HG03460 (cell line): ENCODE data around the gene MSH3.
"Not testable (repeated sequence)": the region's sequence is repeated elsewhere in the genome, so short reads cannot be mapped to it uniquely, and the experiment has no call there.

Experiments used
- ATAC-seq: cut with Tn5 transposase; IDR thresholded peaks from one replicate; pipeline ENCODE4 v1.9.1; 2021; ENCODE audit not compliant: unreplicated experiment

MSH3 gene

GRCh38 chr5:80784451-80784850 lies 130.0 kb downstream of the MSH3 start:
- ATAC-seq, result no peak

- ATAC-seq, result not testable (repeated sequence)
Observed at GRCh38 chr5:80789319-80790016, 135.0 kb downstream of the MSH3 start.

DNA sequence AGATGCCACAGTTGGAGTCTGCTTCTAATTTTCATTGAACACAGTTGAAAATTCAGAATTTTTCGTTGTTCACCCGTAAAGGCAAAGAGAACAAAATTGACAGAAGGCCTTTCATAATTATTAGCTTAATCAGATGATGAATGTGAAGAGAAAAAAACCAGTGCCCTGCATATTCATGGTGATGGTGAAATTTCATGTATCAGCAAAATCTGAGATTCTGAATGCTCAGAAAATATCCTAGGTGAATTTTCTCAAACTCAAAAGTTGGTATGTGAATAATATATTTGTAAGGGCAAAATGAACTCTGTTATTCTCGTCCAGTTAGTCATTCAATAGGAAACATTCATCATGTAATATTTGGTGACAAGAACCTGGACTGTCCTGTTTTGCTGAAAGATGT lies 136.2 kb downstream of the MSH3 start:
- ATAC-seq, result no peak

GRCh38 chr5:80793354-80793753 lies 138.9 kb downstream of the MSH3 start:
- no peak for ATAC-seq

- no peak for ATAC-seq
Observed at GRCh38 chr5:80796846-80797245, 142.4 kb downstream of the MSH3 start.

DNA sequence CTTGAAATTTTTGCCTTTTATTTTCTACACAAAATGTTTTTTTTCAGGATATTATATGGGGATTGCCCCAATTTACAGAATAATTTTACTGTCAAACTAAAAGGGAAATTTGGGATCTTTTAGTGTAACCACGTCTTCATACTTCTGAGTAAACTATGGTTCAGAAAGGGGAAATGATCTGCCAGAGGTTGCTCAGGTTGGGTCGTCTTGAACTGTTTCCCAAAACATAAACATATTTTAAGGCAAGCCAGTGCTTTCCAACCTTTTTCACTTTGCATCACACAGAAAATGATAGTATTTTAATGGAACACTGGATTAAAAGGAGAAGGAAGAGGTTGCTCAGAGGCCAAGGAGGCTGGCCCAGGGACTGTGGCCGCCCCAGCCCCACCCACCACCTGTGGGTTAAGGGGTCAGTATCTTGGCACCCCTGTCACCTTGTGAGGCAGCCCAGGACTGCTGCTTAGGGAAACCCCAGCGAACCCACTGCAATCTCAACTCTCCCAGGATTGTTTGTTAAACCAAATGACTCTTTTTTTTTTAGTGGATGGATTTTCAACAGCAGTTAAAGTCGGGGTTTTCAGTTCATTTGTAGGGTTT lies 143.1 kb downstream of the MSH3 start:
- no peak for ATAC-seq

DNA sequence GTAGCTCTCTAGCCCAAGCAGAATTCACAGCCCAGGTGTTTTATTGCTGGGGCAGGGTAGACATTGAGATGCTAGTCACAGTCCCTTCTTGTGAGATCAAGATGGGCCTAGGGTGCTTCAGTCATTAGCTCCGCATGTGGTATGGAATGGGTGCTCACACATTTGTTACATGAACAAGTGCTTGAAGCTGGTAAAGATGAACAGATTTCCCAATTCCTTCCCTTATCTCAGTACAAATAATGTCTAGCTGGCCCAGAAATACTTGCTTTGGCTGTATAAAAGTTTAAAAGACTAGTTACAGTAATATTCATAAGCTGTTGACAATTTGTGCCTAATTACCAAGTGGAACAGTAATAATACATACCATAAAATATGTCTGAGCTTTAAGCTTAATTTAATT lies 143.7 kb downstream of the MSH3 start:
- no peak for ATAC-seq

DNA sequence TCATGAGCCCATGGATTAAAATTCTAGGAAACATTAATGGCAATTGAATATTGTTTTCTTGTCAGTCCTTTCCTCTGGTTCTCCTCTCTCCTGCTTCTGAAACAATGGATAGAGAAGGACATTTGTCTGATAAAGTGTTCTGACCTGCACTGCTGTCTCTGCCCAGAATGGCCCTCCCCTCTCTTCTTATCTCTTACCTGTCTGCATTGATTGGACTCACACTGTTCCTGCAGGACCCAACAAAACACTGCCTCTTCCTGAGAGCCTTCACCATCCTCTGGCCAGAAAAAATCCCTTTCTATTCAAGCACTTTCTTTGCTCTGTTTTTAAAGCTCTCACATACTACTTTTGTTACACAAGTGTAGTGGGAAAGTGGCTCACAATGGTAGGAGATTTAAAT lies 144.2 kb downstream of the MSH3 start:
- ATAC-seq, result no peak

- no peak for ATAC-seq
Observed at GRCh38 chr5:80799041-80799440, 144.6 kb downstream of the MSH3 start.

GRCh38 chr5:80799573-80799972 lies 145.1 kb downstream of the MSH3 start:
- no peak for ATAC-seq

DNA sequence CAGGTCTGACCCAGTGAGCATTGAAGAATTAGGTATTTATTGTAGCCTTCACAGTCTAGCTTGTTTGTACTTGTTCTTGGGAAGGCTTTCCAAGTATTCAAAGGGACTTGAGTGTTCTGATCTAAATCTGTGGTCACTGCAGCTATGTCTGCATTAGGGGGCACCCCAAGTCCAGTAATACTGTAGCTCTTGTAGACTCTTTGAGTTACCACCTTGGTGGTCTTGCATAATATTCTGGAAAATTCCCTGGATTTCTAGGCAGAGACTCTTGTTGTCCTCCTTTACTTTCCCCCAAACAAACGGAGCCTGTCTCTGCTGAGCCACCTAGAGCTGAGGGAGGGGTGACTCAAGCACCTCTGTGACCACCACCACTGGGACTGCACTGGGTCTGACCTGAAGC lies 149.9 kb downstream of the MSH3 start:
- ATAC-seq, result no peak

GRCh38 chr5:80805038-80805437 lies 150.6 kb downstream of the MSH3 start:
- ATAC-seq, result no peak

DNA sequence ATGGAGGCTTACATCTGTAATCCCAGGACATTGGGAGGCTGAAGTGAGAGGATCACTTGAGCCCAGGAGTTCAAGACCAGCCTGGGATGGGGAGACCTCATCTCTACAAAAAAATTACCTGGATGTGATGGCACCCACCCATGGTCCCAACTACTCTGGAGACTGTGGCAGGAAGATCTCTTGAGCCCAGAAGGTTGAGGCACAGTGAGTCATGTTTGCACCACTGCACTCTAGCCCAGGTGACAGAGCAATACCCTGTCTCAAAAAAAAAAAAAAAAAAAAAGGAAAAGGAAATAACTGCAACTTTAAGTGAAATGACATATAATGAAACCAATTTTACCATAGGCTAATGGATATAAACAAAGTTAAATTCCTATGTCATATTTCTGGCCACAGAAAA lies 152.5 kb downstream of the MSH3 start:
- ATAC-seq, result no peak

DNA sequence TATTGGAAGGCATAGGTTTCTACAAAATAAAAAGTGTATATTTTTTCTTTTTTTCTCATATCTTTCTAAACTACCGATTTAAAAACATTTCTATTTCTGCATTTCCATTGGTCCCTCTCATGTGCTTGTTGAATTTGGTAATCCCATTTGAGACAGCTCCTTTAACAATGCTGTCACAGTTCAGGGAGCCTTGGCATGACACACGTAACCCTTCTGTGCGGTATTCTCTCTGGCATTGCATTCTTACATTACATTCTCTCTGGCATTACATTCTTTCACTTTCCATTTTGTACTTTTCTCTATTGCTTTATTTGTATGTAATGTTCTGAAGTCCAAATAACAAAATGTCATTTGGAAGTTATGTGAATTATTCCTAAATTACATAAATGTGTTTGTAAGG lies 155.0 kb downstream of the MSH3 start:
- ATAC-seq, result no peak

GRCh38 chr5:80810425-80810824 lies 156.0 kb downstream of the MSH3 start:
- ATAC-seq, result no peak

DNA sequence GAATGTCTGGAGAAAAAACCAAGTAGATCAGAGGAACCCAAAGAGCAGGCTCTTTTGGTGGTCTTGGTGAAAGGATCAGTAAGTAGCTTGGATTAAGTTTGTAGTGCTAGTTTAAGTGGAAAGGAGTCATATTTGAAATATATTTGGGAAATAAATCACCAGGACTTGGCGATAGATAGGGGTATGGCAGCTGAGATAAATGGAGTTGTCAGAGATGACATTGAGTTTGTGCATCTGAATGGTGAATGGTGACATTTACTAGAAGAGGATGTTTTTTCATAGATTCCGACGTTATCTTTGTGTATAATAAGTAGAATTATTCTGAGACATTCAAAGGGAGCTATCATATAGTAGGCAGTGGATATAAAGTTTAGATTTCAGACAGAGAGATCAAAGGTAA lies 162.1 kb downstream of the MSH3 start:
- ATAC-seq, result no peak

DNA sequence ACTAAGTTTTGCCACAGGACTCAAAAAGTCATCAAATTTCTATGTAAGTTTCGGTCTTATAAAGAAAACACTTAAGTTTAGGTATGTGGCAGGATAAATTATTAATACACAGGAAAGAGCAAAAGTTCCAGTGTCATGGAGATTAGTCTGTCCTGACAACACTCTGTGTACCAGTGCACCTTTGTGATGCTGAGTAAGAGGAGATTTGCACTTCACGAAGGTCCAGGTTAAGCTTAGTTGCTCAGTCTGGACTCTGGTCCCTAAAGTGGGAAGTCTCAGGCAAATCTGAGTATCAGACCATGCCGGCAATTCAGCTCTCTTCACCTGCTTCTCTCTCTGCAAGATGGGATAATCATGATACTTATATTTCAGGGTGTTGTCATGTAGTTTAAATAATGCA lies 166.2 kb downstream of the MSH3 start:
- no peak for ATAC-seq

DNA sequence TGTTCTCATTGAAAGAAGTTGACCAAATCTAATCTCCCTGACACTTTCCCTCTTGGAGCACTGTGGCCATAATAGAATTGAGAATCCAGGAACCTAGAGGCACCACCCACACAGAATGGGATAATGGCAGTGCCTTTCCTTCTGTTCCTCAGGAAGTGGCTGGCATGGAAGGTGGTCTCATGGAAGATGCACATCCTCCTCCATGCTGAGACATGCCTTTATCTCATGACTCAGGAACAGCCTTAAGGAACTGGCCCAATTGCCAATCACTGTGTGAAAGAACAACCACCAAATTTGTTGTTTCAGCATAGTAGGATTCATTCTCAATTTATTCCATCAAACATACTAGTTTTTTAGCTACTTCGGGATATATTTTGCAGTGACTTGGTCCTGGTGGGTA lies 168.2 kb downstream of the MSH3 start:
- no peak for ATAC-seq

GRCh38 chr5:80824159-80824558 lies 169.7 kb downstream of the MSH3 start:
- ATAC-seq, result not testable (repeated sequence)

GRCh38 chr5:80825786-80826460 lies 171.5 kb downstream of the MSH3 start:
- no peak for ATAC-seq

DNA sequence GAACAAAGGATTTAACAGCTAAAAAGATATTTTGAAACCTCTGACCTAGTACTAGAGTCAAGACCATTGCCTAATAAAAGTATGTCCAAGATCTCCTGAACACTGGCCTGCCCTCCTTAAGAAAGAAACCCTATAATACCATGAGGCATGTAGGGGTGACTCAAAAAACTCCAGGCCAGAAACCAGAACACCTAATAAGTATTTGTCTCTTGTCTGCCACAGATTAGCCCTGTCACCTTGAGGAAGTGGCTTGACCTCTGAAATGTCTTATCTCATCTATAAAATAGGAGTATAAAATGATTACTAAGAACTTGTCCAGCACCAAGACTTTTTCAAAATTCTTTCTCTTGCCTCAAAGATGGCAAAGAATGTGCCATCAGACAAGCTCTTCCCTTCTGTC lies 180.3 kb downstream of the MSH3 start:
- ATAC-seq, result no peak

- ATAC-seq, result no peak
Observed at GRCh38 chr5:80835128-80835527, 180.7 kb downstream of the MSH3 start.
